ENCODE results near the gene SLITRK4. TPM values are rescaled to one million over a fixed set of nuclear protein-coding genes. Genes with fewer than 3 reads are reported as not detected.

The SLITRK4 gene
- 0.96 and 4.5 TPM in 2 replicates for total RNA-seq

DNA sequence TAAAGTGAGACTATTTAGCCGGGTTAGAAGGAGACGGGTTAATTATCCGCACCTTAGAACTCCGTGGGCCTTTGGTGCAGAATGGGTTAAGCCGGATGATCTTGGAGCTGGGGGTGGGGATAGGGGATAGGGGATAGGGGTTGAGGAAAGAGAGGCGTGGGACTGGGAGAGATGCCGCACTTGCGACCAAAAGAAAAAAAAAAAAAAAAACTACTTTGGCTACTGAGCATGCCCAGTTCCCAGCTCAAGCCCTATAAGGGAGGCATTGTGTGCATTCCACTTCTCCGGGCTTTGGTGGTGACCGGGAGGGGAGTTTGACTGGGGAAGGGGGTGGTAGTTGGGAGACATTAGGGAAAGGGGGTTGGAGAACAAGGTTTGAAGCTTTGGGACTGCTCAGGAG, at the start of gene SLITRK4:
TSS of gene SLITRK4 (minus strand) at position 187 of the 400 bp plus-strand sequence. CDS start 4,993 bp downstream, outside the sequence.

Other genes with a start within 250 kb of the SLITRK4 start
- not detected in 2 replicates for gene SPANXN3, start 118.6 kb downstream of the SLITRK4 start, total RNA-seq
- not detected in 2 replicates for gene SPANXN2, start 84.7 kb upstream of the SLITRK4 start, total RNA-seq
- not detected in 2 replicates for gene UBE2NL, start 248.0 kb upstream of the SLITRK4 start, total RNA-seq